HG03354 (cell line): ENCODE data around the gene TENT5C.

Experiments
- ATAC-seq: cut with Tn5 transposase; IDR thresholded peaks from one replicate; pipeline ENCODE4 v1.9.1; 2021; ENCODE audit warnings: mild to moderate bottlenecking; ENCODE audit not compliant: unreplicated experiment, poor library complexity, severe bottlenecking

The TENT5C gene

DNA sequence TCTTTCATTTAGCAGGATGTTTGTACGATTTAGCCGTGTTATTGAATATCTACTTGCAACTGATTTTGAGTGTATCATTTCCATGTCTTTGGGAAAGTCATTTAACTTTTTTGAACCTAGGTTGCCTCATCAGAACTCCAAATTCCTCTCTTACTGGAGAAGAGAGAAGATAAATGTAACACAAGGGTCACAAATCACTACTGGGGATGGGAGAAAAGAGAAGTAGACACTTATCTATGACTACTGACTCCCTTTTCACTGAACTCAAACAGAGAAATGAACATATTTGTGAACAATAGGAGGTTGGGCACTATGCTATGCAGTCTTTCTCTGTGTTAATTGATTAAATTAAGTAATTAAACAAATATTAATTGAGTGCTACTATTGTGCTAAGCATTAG lies 42.2 kb downstream of the TENT5C start:
- no peak for ATAC-seq

DNA sequence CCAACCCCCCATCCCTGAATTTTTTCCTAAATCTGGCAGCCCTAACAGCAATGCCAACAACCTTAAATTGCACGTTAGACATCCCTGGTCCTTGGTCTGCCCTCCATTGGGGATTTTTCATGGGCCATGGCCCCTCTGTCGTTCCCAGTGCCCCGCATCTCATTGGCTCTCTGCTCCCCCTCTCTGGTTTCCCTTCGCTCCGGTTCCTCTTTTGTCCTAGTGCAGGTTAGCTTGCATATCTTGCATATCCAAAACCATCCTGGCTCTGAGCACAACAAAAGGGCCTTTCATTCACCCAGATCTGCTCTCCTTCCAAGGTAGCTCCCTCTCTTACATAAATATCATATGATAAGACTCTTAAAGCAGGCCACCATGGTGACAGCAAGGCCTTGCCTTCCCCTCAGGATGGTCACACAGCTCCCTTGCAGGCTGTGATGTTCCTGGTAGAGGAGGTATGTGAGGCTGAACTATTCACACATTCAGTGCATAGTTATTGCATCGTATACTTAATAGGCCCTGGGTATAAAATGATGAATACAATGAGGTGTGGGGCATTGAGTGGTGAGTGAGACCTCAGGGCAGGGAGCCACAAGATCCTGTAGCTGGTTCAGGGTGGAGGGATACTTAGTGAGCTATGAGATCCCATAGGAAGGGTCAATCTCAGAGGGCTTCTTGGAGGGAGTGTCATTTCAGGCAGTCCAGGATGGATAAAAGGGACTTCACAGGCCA lies 45.2 kb downstream of the TENT5C start:
- ATAC-seq, result no peak

DNA sequence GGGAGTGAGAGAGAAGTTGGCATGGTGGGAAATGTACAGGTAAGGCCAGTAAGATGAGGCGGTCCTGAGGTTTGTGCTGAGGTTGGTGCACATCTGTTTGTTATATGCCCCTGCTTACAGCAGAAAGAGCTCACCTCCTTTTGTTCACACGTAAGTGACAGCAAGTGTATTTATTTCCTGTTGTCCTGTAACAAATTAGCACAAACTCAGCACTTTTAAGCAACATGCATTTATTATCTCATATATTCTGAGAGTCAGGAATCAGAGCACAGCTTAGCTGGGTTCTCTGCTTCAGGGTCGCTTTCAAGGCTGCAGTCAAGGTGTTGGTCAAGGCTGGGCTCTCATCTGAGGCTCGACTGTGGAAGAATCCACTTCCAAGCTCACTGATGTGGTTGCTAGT lies 45.8 kb downstream of the TENT5C start:
- ATAC-seq, result no peak

DNA sequence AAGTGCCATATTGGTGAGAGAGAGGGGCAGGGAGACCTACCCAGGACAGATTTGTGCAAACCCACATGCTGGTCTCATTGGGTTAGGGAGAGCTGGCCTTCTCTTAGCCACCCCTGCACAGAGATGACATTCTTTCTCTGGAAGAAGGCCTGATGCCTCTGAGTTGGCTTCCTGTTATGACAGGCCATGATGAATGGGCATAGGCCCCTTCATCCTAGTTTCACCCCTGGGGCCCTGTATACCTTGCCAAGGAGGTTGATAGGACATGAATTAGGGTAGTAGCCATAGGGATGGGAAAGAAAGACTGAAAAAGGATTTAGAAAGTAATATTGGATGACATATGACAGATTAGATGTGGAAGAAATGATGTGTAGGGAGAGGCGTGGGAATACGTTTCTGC lies 46.6 kb downstream of the TENT5C start:
- no peak for ATAC-seq

DNA sequence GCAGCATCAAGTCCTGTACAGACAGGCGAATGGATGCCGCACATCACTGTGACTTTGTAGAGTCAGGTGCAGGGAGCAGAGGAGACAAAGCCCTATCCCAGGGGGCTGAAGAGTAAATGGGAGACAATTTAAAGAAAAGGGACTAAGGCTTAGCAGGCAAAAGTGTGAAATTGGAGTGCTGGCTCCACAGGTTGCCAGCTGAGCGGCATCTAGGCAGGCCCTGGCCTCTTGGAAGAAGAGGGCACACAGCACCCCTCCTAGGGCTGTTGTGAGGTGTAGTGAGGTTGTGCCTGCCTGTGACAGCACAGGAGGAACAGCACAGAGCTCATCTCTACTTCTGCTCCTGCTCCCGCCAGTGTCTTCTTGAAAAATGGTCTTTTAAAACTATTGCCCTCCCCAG lies 47.3 kb downstream of the TENT5C start:
- ATAC-seq, result no peak

DNA sequence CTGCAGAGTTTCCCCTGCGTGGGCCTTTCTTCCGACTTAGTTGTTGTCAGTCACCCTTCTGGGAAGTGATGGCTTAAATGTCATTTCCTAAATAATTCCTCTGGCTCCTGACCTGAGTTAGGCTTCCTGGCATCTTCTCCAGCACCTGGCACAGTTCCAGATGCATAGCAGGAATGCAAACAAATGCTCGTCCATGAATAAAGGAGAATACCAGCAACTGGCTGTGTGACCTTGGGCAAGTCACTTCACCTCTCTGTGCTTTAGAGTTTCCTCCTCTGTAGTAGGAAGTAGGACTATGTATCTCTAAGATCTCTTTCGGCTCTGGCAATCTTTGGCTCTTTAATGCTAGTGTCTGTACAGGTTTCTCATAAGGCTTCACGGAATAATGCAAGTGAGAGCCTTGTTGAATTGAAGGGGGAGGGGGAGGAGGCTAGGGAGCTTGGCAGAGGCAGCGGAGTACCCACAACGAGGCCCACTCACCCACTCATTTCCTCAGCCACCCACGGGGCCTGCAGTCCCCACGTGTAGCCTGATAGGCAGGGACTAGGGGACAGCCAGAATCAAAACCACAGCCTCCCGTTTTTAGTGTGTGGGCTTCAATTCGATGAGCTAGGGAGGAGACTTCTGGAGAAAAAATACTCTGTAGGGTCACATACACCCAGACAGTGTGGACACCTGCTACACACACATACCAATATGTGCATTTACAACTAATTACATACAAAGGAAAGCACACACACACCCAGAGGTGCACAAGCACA lies 48.1 kb downstream of the TENT5C start:
- no peak for ATAC-seq

DNA sequence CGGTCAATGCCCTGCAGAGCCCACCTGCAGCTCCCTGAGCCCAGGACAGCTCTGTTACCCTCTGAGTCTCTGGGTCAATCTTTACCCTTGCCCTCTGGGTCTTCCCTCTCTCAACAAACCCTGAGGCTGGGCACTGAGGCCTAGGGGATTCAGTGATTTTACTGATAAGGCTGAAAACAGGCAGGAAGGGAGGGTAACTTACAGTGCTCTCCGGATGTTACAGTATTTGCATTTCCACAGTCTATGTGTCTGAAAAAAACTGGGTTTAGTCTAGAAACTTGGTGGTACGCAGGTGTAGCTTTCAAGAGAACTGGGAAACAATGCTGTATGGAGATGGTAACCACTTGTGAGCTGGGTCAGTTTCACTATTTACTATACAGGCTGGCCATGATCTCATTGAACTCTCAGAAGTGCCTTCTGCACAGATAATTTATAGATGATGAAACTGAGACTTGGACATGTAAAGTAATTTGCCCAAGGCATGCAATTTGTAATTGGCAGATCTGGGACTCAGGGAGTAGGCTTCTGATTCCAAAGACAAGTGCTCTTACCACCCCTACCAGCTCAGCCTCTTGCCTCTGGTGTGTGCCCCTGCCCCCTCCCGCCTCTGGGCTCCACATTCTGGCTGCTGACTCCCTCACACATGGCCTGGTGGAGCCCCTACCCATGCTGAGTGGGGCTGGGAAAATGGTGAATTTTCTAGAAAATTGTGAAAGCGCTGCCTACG lies 48.8 kb downstream of the TENT5C start:
- ATAC-seq, result peak; percentile 85

DNA sequence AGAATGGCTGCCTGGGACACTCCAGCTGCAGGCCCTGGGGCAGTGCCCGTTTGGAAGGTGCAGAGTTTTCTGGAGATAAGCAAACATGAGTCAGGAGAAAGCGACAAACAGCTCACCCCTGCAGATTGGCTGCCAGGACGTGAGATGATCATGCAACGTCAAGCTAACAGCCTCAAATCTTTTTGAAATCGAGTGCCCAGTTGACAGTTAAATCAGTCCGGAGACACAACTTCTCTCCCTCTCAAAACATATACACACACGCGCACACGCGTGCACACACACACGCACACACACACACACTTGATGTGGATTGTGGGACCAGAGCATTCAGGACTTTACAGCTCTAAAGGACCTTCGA lies 49.4 kb downstream of the TENT5C start:
- ATAC-seq, result no peak

DNA sequence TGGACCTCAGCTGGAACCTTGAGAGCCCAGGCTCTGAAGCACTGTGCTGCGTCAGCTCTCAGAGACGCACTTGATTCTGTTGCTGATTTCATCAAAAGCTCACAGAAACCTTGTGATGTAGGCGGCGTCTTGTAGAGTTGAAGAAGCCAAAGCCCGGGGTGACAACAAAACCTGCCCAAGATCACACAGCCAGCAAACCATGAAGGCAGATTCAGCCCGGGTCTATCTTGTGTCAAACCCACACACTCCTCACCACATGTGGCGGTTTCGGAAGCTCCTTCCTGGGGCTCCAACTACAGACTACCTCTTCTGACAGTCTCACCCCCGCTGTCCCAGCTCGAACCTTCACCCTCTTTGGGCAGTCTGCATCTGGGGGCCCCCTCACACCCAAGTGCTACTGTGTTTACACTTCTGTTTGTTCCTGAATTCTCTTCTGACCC lies 50.4 kb downstream of the TENT5C start:
- ATAC-seq, result peak; percentile 40

DNA sequence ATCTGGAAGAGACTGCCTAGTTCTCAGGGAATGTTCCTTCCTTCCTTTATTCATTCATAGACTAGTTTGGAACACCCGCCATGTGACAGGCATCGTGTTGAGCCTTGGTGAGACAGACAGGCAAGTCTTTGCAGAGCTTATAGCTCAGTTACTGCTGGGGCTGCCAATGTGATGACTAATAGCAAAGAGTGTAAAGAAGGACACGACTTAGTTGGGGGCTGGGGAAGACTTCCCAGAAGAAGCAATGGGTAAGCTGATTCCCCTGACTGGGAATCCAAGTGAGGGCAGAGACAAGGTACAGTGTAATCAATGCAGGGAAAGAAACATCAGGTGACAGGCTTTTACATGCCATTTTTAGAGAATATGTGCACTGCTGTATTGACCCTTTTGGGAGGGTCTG lies 51.2 kb downstream of the TENT5C start:
- no peak for ATAC-seq

DNA sequence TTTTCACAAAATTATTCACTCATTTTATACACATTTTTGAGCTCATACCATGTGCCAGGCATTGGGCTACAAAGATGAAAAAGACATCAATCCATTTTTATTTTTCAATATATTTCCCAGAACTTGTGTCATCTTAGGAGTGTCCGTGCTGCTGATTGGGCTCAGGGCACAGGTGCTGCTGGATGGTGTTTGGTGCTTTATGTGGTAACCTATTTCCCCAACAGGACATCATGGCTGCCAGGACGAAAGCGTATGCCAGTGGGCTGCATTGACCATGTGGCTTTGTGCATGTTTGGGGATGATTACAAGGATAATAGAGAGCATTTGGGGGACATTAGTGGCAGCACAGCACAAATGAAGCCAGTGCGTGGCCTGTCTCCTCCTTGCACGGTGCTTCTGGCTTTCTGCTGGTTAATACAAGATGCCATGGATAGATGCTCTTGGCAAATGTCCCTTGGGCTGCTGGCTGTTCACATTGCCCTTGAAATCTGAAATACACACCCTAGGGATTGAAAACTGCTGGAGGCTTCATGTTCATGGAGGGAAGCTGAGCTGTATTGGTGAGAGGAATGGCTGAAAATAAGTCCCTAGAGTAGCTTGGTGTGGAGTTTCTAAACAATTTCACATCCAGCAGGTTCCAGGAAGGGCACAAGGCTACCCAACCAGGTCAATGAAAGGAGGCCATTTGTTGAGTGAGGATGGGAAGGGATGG lies 52.3 kb downstream of the TENT5C start:
- ATAC-seq, result no peak

DNA sequence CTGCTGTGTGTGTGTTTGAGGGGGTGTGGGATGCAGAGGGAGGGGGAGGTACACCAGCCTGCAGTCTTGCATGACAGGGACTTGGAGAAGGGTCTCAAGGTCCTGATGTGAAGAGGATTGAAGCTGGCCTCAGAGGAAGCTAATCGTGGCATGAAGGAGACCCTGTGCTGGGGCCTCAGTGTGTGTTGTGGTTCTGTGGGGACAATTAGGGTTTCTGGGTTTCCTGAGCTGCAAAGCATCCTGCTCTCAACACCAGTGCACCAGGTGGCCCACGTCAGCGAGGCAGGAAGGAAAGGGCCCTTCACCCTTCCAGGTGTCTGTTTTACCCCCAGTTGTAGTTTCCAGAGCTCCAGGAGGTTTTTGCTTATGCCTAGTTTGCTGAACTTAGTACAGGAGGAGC lies 52.8 kb downstream of the TENT5C start:
- peak; percentile 31 for ATAC-seq

DNA sequence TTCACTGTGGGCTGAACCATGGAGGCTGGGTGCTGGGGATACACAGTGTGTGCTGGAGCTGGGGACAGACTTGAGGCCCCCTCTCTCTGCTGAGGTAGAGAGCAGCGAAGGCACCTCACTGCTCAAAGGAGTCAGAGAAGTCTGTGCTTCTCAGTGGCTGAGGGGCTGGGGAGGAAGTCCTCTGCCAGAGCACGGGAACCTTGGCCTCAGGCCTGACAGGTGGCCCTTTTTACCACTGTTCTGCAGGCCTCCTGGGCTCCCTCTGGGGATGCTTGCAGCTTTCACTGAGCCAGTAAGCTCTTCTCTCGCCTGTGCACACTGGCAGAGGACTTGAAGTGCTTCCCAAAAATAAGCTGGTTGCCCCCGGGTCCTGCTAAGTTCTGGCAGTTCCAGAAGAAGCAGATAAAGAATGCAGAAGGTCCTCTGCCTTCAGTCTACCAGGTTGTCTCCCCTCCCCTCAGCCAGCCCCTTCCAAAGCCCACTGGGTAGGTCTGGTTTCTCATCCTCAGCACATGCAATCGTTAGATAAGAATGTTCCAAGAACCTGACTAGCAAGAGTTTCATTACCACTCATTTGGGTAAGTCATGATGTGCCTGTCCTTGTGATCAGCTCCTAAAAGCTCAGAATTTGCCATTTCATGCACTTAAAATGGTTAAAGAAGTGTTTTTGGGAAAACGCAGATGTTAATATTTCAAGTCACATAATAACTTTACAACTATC lies 53.9 kb downstream of the TENT5C start:
- ATAC-seq, result no peak

DNA sequence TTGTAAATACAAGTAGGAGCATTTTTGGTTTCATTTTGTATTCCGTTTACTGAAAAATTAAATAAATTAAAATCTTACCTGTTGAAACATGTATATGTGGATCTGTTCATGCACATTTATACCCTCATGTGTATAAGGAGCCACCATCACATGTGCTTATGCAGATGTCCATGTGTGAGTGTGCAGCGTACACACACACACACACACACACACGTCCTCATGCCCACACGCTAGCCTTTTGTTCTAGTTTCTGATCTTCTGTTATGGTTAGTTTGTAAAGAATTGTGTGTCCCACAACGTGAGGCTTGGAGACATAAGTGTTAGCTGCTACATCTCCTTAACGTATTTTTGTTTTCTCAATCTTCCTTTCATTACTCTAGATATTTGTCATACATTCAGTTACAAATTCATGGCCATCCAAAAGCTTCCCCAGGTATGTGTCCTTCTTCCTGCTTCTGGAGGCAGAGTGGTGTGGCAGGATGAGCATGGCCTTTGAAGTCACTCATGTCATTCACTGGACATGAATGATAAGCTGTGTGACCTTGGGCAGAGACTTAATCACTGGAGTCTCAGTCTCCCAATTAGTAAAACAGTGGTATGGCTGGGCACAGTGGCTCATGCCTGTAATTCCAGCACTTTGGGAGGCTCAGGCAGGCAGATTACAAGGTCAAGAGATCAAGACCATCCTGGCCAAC lies 54.6 kb downstream of the TENT5C start:
- ATAC-seq, result no peak

DNA sequence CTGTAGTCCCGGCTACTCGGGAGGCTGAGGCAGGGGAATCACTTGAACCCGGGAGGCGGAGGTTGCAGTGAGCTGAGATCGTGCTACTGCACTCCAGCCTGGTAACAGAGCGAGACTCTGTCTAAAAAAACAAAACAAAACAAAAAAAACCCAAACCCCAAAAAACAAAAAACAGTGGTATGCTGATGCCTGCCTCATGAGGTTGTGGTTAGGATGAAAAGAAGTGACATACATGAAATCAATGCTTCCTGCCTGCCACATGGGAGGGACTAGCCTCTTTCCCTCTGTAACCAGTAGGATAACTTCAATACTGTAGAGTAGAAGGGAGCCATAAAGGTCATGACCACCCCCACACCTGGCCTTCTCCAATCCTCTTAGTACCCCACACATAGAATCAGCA lies 55.2 kb downstream of the TENT5C start:
- ATAC-seq, result no peak

DNA sequence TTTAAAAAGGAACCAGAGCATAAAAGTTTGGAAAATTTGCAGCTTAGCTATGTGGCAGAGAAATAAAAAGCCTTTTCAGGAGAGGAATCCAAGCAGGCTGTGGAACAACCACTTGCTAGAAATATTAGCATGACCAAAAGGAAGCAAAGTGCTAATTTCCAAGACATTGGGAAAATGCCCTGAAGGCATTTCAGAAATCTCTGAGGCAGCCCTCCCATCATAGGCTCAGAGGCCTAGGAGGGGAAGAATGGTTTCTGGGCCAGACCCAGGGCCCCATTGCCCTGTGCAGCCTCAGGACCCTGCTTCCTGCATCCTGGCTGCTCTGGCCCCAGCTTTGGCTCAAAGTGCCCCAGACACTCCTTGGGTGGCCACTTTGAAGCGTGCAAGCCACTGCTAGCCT lies 56.8 kb downstream of the TENT5C start:
- ATAC-seq, result no peak

DNA sequence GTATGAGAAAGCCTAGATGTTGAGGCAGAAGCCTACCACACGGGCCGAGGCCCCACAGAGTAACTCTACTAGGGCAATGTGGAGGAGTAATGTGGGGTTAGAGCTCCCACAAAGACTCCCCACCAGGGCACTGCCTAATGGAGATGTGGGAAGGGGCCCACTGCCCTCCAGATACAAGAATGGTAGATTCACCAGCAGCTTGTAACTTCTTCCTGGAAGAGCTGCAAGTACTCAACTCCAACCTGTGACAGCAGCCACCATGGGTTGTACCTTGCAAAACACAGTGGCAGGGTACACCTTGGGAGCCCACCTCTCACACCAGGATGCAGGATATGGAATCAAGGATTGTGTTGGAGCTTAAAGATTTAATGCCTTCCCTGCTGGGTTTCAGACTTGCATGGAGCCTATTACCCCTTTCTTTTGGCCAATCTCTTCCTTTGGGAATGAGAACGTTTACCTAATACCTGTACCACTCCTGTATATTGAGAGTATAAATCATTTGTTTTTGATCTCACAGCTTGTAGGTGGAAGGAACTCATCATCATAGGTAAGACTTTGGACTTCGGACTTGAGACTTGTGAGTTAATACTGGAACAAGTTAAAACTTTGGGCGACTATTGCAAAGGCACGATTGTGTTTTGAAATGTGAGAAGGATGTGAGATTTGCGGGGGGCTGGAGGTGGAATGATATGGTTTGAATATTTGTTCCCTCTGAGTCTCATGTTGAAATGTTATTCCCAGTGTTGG lies 57.5 kb downstream of the TENT5C start:
- ATAC-seq, result no peak

DNA sequence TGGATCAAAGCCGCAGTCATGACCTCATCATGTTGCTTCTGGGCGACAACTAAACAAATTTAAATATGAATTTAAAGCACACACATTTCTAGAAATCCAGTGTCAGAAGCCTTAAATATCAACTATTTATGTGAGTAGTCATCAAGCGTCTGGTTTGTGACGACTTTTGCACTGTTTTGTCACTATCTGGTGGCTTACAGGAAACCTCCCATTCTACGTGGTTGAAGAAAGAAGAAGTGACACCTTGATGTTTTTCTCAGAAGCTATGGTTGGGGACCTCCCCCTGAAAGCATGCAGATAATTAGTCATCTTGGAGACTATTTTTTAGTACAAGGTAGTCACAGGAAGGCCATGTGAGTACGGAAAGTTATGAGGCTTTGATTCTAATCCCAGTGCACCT lies 58.5 kb downstream of the TENT5C start:
- peak; percentile 98 for ATAC-seq
